GM19468 (cell line): ENCODE measurements around the gene BCS1L.

Experiments used
- ATAC-seq: cut with Tn5 transposase; IDR thresholded peaks from one replicate; pipeline ENCODE4 v1.9.1; 2021; ENCODE audit warnings: mild to moderate bottlenecking, moderate library complexity, moderate number of reproducible peaks; ENCODE audit not compliant: unreplicated experiment; ENCODE audit errors: extremely low read depth

Gene BCS1L

DNA sequence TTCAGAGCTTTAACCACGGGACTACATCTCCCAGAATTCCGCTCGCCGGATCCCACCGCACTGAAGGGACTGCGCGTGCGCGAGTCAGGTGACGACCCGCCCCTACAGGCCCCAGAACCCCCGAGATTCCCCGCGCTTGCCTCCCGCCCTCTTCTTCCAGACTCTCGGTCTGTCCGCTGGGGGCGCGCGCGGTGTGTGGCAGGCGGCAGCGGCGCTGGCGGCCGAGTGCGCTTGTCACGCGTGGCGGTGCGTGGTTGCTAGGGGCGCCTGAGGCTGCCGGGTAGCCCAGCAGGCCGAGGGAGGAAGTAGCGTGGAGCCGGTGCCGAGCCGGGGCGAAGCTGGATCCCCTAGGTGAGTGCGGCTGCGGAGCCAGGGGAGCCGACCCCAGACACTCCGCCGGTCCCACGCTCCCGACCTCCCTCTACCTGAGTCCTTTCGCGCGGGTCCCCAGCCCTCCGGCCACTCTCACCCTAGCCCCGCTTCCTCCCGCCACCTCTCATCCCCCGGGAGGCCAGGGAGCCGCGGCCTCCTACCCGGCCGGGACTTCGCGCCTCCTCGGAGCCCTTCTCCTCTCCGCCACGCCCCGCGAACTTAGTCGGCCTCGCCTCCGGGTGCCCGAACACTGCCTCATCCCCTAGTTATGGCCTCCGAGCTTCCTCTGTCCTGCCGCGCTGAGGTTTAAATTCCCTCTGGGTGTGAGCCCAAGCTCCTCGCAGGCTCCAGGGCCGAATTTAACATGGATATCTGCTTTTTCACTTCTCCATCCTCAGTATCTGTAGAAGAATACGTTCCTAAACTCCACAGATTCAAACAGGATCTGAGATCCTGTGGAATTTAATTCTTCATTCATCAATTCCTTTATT, 51.4 kb downstream of the BCS1L start, which contains the start of gene TTLL4:
TTLL4 (plus strand) TSS at position 149 of the 863 bp plus-strand sequence. CDS start 26,842 bp downstream, outside the sequence.
- peak; percentile 93 for ATAC-seq

DNA sequence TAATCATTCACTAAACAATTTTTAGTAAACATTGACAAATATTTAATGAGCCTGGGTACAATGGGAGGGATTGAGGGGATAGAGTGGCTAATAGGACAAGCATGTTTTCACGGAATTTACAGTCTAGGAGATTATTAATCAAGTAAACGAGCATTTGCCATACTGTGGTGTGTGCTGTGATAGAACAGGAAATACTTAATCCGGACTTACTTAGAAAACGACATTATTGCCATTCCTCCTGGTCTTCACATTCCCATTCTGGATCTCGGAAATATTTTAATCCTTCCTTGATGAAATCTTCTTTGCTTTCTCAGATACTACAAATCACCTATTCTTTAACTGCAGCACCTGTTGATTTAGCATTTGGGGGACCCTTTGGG, 52.1 kb downstream of the BCS1L start:
- no peak for ATAC-seq
